Tibial artery (tissue), 4 donors: ENCODE results near the gene CAMK1G.

Experiments
- DNase-seq, 2 donors: peaks; one replicate each; pipeline ENCODE4 v3.0.0-alpha.2; 2019
- H3K27ac ChIP-seq, 2 donors: fragments of 200-600 bp; sonication (generic) in 1 of 2; 1 replicate in 1 of 2; 2 replicates in 1 of 2; pipeline ENCODE4 v1.5.1; 2018 to 2019; ENCODE audit warnings: mild to moderate bottlenecking in 1 of 2
- H3K27me3 ChIP-seq, 2 donors: fragments of 200-600 bp; sonication (generic) in 1 of 2; one replicate each; pipeline versions ENCODE4 v1.5.1 to v1.6.0; 2016 to 2019
- H3K36me3 ChIP-seq, 3 donors: fragments of 200-600 bp; sonication (generic) in 2 of 3; one replicate each; pipeline ENCODE4 v1.5.1; 2016 to 2019; ENCODE audit warnings: mild to moderate bottlenecking in 2 of 3
- H3K4me1 ChIP-seq, 4 donors: fragments of 200-600 bp; sonication (generic) in 2 of 4; 1 replicate in 3 of 4; 2 replicates in 1 of 4; pipeline ENCODE4 v1.5.1; 2016 to 2019
- H3K4me3 ChIP-seq, 2 donors: fragments of 200-600 bp; sonication (generic) in 1 of 2; 1 replicate in 1 of 2; 2 replicates in 1 of 2; pipeline ENCODE4 v1.5.1; 2018 to 2019; ENCODE audit warnings: mild to moderate bottlenecking in 2 of 2
- H3K9me3 ChIP-seq, 3 donors: fragments of 200-600 bp; sonication (generic) in 1 of 3; one replicate each; pipeline ENCODE4 v1.5.1; 2016 to 2019
- intact Hi-C: fragments of 100-400 bp; cut with DNase I; formaldehyde crosslinking; loops from one replicate; pipeline ENCODE4 v1.15.0; 2023; ENCODE audit warnings: low total_unique reads
- TF ChIP-seq, protein P1 (sequence below), 2 experiments: fragments of 200-600 bp in 1 of 2; fragments of 450-650 bp in 1 of 2; IDR thresholded peaks; one replicate each; pipeline ENCODE4 v1.5.1; 2017 to 2019; ENCODE audit warnings: antibody characterized with exemption in 2 of 2, mild to moderate bottlenecking in 1 of 2, moderate library complexity in 1 of 2

CAMK1G gene

GRCh38 chr1:209642816-209643215, 59.3 kb downstream of the CAMK1G start:
- TF ChIP-seq, protein P1, sequence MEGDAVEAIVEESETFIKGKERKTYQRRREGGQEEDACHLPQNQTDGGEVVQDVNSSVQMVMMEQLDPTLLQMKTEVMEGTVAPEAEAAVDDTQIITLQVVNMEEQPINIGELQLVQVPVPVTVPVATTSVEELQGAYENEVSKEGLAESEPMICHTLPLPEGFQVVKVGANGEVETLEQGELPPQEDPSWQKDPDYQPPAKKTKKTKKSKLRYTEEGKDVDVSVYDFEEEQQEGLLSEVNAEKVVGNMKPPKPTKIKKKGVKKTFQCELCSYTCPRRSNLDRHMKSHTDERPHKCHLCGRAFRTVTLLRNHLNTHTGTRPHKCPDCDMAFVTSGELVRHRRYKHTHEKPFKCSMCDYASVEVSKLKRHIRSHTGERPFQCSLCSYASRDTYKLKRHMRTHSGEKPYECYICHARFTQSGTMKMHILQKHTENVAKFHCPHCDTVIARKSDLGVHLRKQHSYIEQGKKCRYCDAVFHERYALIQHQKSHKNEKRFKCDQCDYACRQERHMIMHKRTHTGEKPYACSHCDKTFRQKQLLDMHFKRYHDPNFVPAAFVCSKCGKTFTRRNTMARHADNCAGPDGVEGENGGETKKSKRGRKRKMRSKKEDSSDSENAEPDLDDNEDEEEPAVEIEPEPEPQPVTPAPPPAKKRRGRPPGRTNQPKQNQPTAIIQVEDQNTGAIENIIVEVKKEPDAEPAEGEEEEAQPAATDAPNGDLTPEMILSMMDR (IDR thresholded peaks at IDR 0.05) = no peak
- no peak for DNase-seq
- H3K4me1 ChIP-seq = peaks cover 0 to 23% (median 21%) of the 10 kb centered on the region in 4 donors
- H3K27ac ChIP-seq = peak overlapping the region in 1 of 2 donors; percentile 21
- no peak overlapping the region for H3K4me3 ChIP-seq
- intact Hi-C loops = no loop called here
- H3K27me3 ChIP-seq = no peaks in the 10 kb centered on the region
- H3K36me3 ChIP-seq = no peaks in the 10 kb centered on the region
- H3K9me3 ChIP-seq = no peaks in the 10 kb centered on the region

DNA sequence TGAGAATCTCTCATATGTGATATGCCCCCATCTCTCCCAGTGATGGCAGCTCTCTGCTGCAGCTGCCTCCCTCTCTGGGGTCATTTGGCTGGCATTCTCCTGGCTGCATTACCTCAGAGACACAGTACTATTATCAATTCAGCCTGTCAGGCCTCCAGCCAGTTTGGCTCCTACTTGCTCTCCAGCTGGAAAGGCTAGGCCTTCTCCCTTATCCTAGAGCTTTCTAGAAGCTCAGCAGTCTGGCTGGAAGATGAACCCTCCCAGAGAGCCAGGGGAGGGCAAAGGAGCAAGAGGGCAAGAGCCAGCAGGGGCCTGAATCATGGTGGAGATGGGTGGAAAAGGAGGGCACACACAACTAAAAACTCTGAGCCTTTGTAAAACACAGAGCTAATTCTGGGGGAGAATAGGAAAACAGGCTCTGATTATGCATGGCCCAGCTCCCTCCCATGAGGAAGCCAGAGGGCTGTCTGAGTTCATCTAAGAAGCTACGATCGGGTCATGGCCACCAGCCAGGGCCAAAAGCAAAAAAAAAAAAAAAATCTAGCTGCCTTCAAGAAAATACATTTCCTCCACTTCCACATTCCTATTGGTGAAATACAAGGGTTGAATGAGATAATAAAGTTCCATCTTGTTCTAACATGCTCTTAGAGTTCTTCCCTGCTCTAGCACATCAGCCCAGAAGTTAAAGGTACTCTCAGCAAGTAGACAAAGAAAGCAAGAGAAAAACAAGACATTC, 59.9 kb downstream of the CAMK1G start:
- intact Hi-C loops = no loop called here
- Histone ChIP-seq H3K27me3 (no peaks in the 10 kb centered on the region), H3K4me1 (peaks cover 0 to 25% (median 21%) of the 10 kb centered on the region in 4 donors), H3K27ac (peak overlapping the region in 1 of 2 donors; percentile 21), H3K36me3 (no peaks in the 10 kb centered on the region), H3K9me3 (no peaks in the 10 kb centered on the region), H3K4me3 (no peak overlapping the region)
- TF ChIP-seq, protein P1 (IDR thresholded peaks at IDR 0.05) = no peak
- peak in 1 of 2 donors; percentile 45 for DNase-seq

DNA sequence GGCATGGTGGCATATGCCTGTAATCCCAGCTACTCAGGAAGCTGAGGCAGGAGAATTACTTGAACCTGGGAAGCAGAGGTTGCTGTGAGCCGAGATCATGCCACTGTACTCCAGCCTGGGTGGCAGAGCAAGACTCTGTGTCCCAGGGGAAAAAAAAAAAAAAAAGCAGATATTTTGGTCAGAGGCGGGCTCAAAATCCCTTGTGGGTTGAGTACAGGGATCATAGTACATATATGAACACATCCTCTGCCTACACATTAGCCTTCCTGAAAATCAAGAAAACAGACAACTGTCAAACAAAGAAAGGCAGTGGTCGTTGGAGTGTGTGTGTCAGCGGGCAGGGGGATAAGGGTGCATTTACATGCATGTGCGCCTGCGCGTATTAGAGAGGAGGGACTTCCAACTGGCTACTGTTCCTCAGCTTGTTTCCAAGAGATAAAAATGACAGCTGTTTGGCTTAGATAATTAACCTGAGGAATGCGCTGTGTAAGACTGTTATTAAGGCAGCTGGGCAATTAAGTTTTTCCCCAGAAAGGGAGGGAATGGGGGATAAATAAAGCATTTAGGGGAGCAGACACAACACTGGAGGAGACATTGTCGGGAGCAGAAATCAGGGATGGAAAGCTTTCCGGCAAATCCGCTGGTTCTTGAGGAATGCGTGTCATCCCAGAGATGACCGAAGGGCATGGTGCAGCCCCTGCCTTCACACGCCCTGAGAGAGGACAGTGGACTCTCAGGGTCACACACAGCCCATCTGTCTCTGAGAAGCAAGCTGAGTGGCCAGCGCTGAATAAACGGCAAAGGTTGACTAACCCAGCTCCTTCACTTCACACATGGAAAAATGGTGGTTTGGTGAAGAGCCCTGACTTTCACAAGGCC, 62.3 kb downstream of the CAMK1G start:
- Histone ChIP-seq H3K4me1 (peaks cover 0 to 35% (median 30%) of the 10 kb centered on the region in 4 donors), H3K27ac (no peak overlapping the region)

DNA sequence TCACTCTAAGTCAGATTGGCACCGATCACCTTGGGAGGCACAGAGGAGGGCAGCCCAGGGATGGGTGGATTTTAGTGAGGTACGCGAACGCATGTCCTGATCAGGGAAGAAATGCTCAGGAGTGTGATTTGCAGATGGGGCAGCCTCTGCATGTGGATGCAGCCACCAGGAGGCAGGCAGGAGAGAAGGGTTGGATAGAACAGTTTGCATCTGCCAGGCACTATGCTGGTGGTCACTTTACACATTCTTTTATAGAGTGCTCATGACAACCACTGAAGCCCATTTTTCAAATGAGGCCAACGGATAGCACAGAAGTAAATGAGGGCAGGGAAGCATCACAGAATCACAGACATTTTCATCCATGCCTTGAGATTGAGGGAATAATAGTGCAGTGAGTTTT, 63.0 kb downstream of the CAMK1G start:
- H3K36me3 ChIP-seq = no peaks in the 10 kb centered on the region
- TF ChIP-seq, protein P1 (IDR thresholded peaks at IDR 0.05) = no peak
- no peak overlapping the region for H3K27ac ChIP-seq
- no peak for DNase-seq
- no peak overlapping the region for H3K4me3 ChIP-seq
- no peaks in the 10 kb centered on the region for H3K9me3 ChIP-seq
- peaks cover 0 to 39% (median 32%) of the 10 kb centered on the region in 4 donors for H3K4me1 ChIP-seq
- intact Hi-C loops = no loop called here
- H3K27me3 ChIP-seq = no peaks in the 10 kb centered on the region

More for the DNA sequence above, 62.3 kb downstream of the CAMK1G start:
- H3K27me3 ChIP-seq = no peaks in the 10 kb centered on the region
- no peaks in the 10 kb centered on the region for H3K9me3 ChIP-seq
- H3K4me3 ChIP-seq = no peak overlapping the region
- intact Hi-C loops = no loop called here
- no peaks in the 10 kb centered on the region for H3K36me3 ChIP-seq
- TF ChIP-seq, protein P1 (IDR thresholded peaks at IDR 0.05) = no peak
- no peak for DNase-seq

- TF ChIP-seq, protein P1 (IDR thresholded peaks at IDR 0.05) = no peak
- peaks cover 0 to 36% (median 30%) of the 10 kb centered on the region in 4 donors for H3K4me1 ChIP-seq
- no peaks in the 10 kb centered on the region for H3K9me3 ChIP-seq
- DNase-seq = no peak
- no peak overlapping the region for H3K27ac ChIP-seq
- no peak overlapping the region for H3K4me3 ChIP-seq
- no peaks in the 10 kb centered on the region for H3K36me3 ChIP-seq
- H3K27me3 ChIP-seq = no peaks in the 10 kb centered on the region
- intact Hi-C loops = no loop called here
Observed at GRCh38 chr1:209647156-209647555, 63.6 kb downstream of the CAMK1G start.
